GM12878 (cell line): Measurements from ENCODE around the gene MPPED1. TPM values are rescaled to one million over a fixed set of nuclear protein-coding genes. Genes with fewer than 3 reads are reported as not detected.

Source experiments
- ATAC-seq: fragments of 200-7000 bp; cut with Tn5 transposase; 3 replicates; pipeline ENCODE4 v1.9.1; 2020; ENCODE audit warnings: mild to moderate bottlenecking, moderate library complexity
- BruUV-seq: library from RNA; stranded (reverse); fragments of 400-500 nt; replicated peaks from 2 replicates; lab custom pipeline; 2021; lab: Mats Ljungman, UMichigan
- CTCF ChIA-PET: fragments of 300-600 bp; sonication (Branson Sonifier 250); formaldehyde crosslinking; extraction: SDS; loops from one replicate; lab custom pipeline; 2021; ENCODE audit warnings: inconsistent platforms; lab: Yijun Ruan, JAX
- POLR2A ChIA-PET: fragments of 350-600 bp; formaldehyde crosslinking; extraction: SDS; loops from one replicate; lab custom pipeline; 2021; ENCODE audit warnings: inconsistent platforms; lab: Charles Lee
- RAD21 ChIA-PET: fragments of 300-600 bp; sonication (Branson Sonifier 250); formaldehyde crosslinking; loops from one replicate; lab custom pipeline; 2023; ENCODE audit warnings: antibody characterized with exemption; ENCODE audit not compliant: unreplicated experiment; lab: Charles Lee
- SMC1A ChIA-PET: fragments of 300-600 bp; sonication (Branson Sonifier 250); formaldehyde crosslinking; loops from one replicate; lab custom pipeline; 2023; ENCODE audit not compliant: unreplicated experiment, uncharacterized antibody; lab: Charles Lee
- DNase-seq: peaks from one replicate; pipeline ENCODE4 v3.0.0-alpha.2; 2011; ENCODE audit warnings: low read depth, low spot score
- FAIRE-seq: peaks from 3 replicates; lab custom pipeline; 2011; peaks lifted over from hg19 to GRCh38; lab: Jason Lieb, UNC
- H2AFZ ChIP-seq: 2 replicates; pipeline ENCODE4 v1.6.0; 2011; ENCODE audit warnings: low read depth, low read length, control low read depth; ENCODE audit not compliant: control insufficient read depth
- H3K27ac ChIP-seq: 2 replicates; pipeline ENCODE4 v1.5.1; 2011; ENCODE audit warnings: control low read depth; ENCODE audit not compliant: control insufficient read depth, insufficient read depth
- H3K27me3 ChIP-seq, 2 experiments: replicated peaks in 1 of 2; 2 replicates each; pipeline versions ENCODE4 v1.6.0 to v1.6.1; 2011; ENCODE audit warnings: low read length in 1 of 2; ENCODE audit not compliant: control insufficient read depth in 2 of 2, insufficient read depth in 2 of 2
- H3K36me3 ChIP-seq, 2 experiments: 2 replicates each; pipeline ENCODE4 v1.5.1; 2011; ENCODE audit warnings: low read length in 1 of 2; ENCODE audit not compliant: control insufficient read depth in 2 of 2, insufficient read depth in 2 of 2
- H3K4me1 ChIP-seq: 2 replicates; pipeline ENCODE4 v1.6.1; 2011; ENCODE audit warnings: mild to moderate bottlenecking, low read length, moderate library complexity, mixed read lengths; ENCODE audit not compliant: control insufficient read depth, insufficient read depth
- H3K4me2 ChIP-seq: 2 replicates; pipeline ENCODE4 v1.6.0; 2011; ENCODE audit warnings: control low read depth; ENCODE audit not compliant: control insufficient read depth, insufficient read depth
- H3K4me3 ChIP-seq: fragments of 200-600 bp; sonication (generic); 2 replicates; pipeline ENCODE4 v1.5.1; 2016
- H3K79me2 ChIP-seq: 2 replicates; pipeline ENCODE4 v1.6.0; 2011; ENCODE audit warnings: low read length; ENCODE audit not compliant: control insufficient read depth, insufficient read depth
- H3K9ac ChIP-seq: 2 replicates; pipeline ENCODE4 v1.8.0; 2011; ENCODE audit warnings: low read length, control low read depth, mixed read lengths; ENCODE audit not compliant: control insufficient read depth, insufficient read depth
- H3K9me3 ChIP-seq: replicated peaks from 3 replicates; pipeline ENCODE4 v1.5.1; 2011; ENCODE audit warnings: mild to moderate bottlenecking, low read length; ENCODE audit not compliant: control insufficient read depth, insufficient read depth
- H4K20me1 ChIP-seq: 2 replicates; pipeline ENCODE4 v1.6.0; 2011; ENCODE audit not compliant: control insufficient read depth, insufficient read depth
- IKZF1 ChIP-seq: fragments of 450-650 bp; conservative IDR thresholded peaks from 2 replicates; pipeline ENCODE4 v1.6.1; 2017; ENCODE audit warnings: antibody characterized with exemption, mild to moderate bottlenecking
- RB1 ChIP-seq: fragments of 450-650 bp; formaldehyde crosslinking; IDR thresholded peaks from 2 replicates; pipeline ENCODE4 v1.6.1; 2017; ENCODE audit warnings: mild to moderate bottlenecking, borderline replicate concordance
- SRF ChIP-seq, 2 experiments: IDR thresholded peaks; 2 replicates each; pipeline ENCODE4 v1.6.1; 2011; ENCODE audit warnings: low read depth in 2 of 2, low read length in 2 of 2, mild to moderate bottlenecking in 1 of 2, moderate library complexity in 1 of 2
- WGBS: methylation state at CpG from one replicate; pipeline ENCODE4 v1.1.6; 2016; ENCODE audit warnings: low lambda C conversion rate; ENCODE audit not compliant: insufficient replicate concordance, insufficient coverage; ENCODE audit errors: missing lambda C conversion rate; 5-methylcytosine and 5-hydroxymethylcytosine counted together
- in situ Hi-C: fragments of 300-500 bp; cut with MboI; formaldehyde crosslinking; loops from 9 replicates; pipeline ENCODE4 v1.14.3; 2018; ENCODE audit warnings: mixed read lengths
- intact Hi-C: fragments of 100-400 bp; cut with micrococcal nuclease; formaldehyde crosslinking; loops from one replicate; pipeline ENCODE4 v1.14.2; 2022; ENCODE audit not compliant: unreplicated experiment
- polyA plus RNA-seq, 11 experiments: library from polyadenylated mRNA; depleted of rRNA in 4 of 11; unstranded in 6 of 11; stranded (reverse) in 5 of 11; fragments of >200 nt; fragmentation: Nextera tagmentation in 4 of 11; fragmentation: Illumina TruSeq in 1 of 11; extraction: Ambion mirVana in 4 of 11; extraction: Trizol in 1 of 11; gene quantifications; 1 replicate in 1 of 11; 2 replicates in 10 of 11; pipeline versions ENCODE4 v1.2.1 to v1.2.3, GENCODE V29; 2011 to 2016; ENCODE audit warnings: inconsistent platforms in 2 of 11, missing spikeins in 2 of 11, low read depth in 1 of 11
- total RNA-seq, 4 experiments: library from RNA; depleted of rRNA in 3 of 4; stranded (reverse); fragments of >200 nt in 3 of 4; fragmentation: Illumina TruSeq in 1 of 4; extraction: Trizol in 1 of 4; gene quantifications; 2 replicates each; pipeline versions ENCODE4 v1.2.1 to v1.2.3, GENCODE V29; 2013 to 2021
- TF ChIP-seq, protein P1 (sequence below): fragments of 450-650 bp; IDR thresholded peaks from 2 replicates; pipeline ENCODE4 v1.6.1; 2017; ENCODE audit warnings: mild to moderate bottlenecking

The MPPED1 gene
- total and polyA plus RNA-seq, 10 of the 15 experiments (the other 5 are each of a cell fraction or from before 2014, with no cell fraction given): 0.11 TPM; not detected in 9

DNA sequence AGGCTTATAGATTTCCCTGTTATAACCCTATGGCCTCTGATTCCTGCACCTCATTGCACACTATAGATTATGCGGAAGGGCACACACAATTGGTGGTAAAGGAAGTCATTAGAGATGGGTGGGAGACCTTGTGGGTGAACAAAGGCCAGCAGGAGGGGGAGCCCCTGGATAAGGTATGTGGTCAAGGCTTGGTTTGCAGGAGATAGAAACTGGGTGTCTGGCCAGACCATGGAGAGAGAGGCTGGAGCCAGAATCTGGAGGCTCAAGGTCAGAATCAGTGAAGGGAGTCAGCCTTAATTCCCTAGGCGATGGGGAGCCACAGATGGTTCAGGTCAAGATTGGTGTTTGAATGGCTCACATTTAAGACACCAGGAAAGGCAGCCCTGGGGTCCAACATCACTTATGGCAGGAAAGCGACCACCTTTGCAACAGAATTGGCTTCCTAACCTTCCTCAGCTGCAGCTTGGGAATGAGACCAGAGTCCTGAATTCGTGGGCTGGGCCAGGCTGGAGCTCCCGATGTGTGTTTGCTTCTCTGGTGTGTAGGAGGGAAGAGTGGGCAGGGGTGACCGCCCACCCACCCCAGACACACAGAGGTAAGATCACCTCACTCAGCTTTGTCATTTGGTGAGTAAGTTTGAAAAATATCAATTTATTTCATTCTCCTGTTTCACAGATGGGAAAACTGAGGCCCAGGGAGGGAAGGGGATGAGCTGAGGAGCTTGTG lies 45.9 kb upstream of the MPPED1 start:
- DNase-seq: no peak
- FAIRE-seq: no peak
- ChIA-PET CTCF (interaction anchor here (0.6 kb wide), 1 partner anchor 133 kb away, joined by 3 read pairs; no protein-coding TSS in a partner anchor), RAD21 (no interaction called here)
- no peak overlapping the region for H3K27ac ChIP-seq
- H3K27me3 ChIP-seq: peaks cover 0 to 1% of the 10 kb centered on the region in 2 experiments; a peak in 3 of 4 replicates
- H3K36me3 ChIP-seq: no peaks in the 10 kb centered on the region
- H3K79me2 ChIP-seq: no peaks in the 10 kb centered on the region
- in situ Hi-C loops: no loop called here
- ATAC-seq: no peak
- intact Hi-C loops: no loop called here
- no peak for TF ChIP-seq RB1
- TF ChIP-seq, protein P1, sequence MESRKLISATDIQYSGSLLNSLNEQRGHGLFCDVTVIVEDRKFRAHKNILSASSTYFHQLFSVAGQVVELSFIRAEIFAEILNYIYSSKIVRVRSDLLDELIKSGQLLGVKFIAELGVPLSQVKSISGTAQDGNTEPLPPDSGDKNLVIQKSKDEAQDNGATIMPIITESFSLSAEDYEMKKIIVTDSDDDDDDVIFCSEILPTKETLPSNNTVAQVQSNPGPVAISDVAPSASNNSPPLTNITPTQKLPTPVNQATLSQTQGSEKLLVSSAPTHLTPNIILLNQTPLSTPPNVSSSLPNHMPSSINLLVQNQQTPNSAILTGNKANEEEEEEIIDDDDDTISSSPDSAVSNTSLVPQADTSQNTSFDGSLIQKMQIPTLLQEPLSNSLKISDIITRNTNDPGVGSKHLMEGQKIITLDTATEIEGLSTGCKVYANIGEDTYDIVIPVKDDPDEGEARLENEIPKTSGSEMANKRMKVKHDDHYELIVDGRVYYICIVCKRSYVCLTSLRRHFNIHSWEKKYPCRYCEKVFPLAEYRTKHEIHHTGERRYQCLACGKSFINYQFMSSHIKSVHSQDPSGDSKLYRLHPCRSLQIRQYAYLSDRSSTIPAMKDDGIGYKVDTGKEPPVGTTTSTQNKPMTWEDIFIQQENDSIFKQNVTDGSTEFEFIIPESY: no peak
- no peak for TF ChIP-seq SRF (IDR thresholded peaks at IDR 0.05; ENCODE audit: low read depth in 2 of 2, low read length in 2 of 2)
- no peak for TF ChIP-seq IKZF1
- TF ChIP-seq, all 136 proteins: peak for 0
- no peaks in the 10 kb centered on the region for H3K4me1 ChIP-seq
- BruUV-seq: no TSS peak
- ChIA-PET POLR2A (interaction anchor here (0.6 kb wide), 1 partner anchor 14 kb away, joined by 6 read pairs; no protein-coding TSS in a partner anchor), SMC1A (no interaction called here)
- H3K4me2 ChIP-seq: no peak overlapping the region
- WGBS: 38% methylated on average over 6 of the region's 6 CpGs
- no peak overlapping the region for H2AFZ ChIP-seq
- no peaks in the 10 kb centered on the region for H4K20me1 ChIP-seq
- no peak overlapping the region for H3K9ac ChIP-seq
- H3K9me3 ChIP-seq: no peaks in the 10 kb centered on the region
- no peak overlapping the region for H3K4me3 ChIP-seq
